ENCODE data around the gene S100A1. TPM values are rescaled to one million over a fixed set of nuclear protein-coding genes. Genes with fewer than 3 reads are reported as not detected.

The S100A1 gene
- total RNA-seq, 1 donor from 2014 or later: not detected

GRCh38 chr1:153608089-153608682 is 20.0 kb upstream of the S100A1 start:
- H3K36me3 Mint-ChIP-seq: no peaks in the 10 kb centered on the region
- no peaks in the 10 kb centered on the region for H3F3A ChIP-seq (ENCODE audit: low read depth)
- no peak overlapping the region for H3K9ac ChIP-seq
- H4K20me1 ChIP-seq (ENCODE audit: low read depth): no peaks in the 10 kb centered on the region
- no peak for DNase-seq (ENCODE audit: low spot score)
- no peaks in the 10 kb centered on the region for H3K9me3 Mint-ChIP-seq
- peaks cover 31% of the 10 kb centered on the region for H3K4me1 ChIP-seq
- H2AFZ ChIP-seq (replicated peaks): no peak overlapping the region
- H3K4me3 ChIP-seq: no peak overlapping the region
- H3K36me3 ChIP-seq: no peaks in the 10 kb centered on the region
- TF ChIP-seq, protein P1, sequence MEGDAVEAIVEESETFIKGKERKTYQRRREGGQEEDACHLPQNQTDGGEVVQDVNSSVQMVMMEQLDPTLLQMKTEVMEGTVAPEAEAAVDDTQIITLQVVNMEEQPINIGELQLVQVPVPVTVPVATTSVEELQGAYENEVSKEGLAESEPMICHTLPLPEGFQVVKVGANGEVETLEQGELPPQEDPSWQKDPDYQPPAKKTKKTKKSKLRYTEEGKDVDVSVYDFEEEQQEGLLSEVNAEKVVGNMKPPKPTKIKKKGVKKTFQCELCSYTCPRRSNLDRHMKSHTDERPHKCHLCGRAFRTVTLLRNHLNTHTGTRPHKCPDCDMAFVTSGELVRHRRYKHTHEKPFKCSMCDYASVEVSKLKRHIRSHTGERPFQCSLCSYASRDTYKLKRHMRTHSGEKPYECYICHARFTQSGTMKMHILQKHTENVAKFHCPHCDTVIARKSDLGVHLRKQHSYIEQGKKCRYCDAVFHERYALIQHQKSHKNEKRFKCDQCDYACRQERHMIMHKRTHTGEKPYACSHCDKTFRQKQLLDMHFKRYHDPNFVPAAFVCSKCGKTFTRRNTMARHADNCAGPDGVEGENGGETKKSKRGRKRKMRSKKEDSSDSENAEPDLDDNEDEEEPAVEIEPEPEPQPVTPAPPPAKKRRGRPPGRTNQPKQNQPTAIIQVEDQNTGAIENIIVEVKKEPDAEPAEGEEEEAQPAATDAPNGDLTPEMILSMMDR (IDR thresholded peaks at IDR 0.05): no peak
- TF ChIP-seq EZH2phosphoT487 (IDR thresholded peaks at IDR 0.05) (no peak), EZH2 (IDR thresholded peaks at IDR 0.05) (no peak)
- peaks cover 33% of the 10 kb centered on the region for H3K4me1 Mint-ChIP-seq
- H3K4me3 Mint-ChIP-seq: no peak overlapping the region
- H3K9me3 ChIP-seq (ENCODE audit: low read depth): no peaks in the 10 kb centered on the region
- no peak overlapping the region for H3K27ac ChIP-seq
- no peaks in the 10 kb centered on the region for H3K79me2 ChIP-seq (ENCODE audit: low read depth)
- H3K27ac Mint-ChIP-seq: peak overlapping the region; percentile 86
- peaks cover 13% of the 10 kb centered on the region for H3K27me3 Mint-ChIP-seq (ENCODE audit: insufficient read depth, low read depth)
- H3K27me3 ChIP-seq: no peaks in the 10 kb centered on the region
- H3K4me2 ChIP-seq: no peak overlapping the region

DNA sequence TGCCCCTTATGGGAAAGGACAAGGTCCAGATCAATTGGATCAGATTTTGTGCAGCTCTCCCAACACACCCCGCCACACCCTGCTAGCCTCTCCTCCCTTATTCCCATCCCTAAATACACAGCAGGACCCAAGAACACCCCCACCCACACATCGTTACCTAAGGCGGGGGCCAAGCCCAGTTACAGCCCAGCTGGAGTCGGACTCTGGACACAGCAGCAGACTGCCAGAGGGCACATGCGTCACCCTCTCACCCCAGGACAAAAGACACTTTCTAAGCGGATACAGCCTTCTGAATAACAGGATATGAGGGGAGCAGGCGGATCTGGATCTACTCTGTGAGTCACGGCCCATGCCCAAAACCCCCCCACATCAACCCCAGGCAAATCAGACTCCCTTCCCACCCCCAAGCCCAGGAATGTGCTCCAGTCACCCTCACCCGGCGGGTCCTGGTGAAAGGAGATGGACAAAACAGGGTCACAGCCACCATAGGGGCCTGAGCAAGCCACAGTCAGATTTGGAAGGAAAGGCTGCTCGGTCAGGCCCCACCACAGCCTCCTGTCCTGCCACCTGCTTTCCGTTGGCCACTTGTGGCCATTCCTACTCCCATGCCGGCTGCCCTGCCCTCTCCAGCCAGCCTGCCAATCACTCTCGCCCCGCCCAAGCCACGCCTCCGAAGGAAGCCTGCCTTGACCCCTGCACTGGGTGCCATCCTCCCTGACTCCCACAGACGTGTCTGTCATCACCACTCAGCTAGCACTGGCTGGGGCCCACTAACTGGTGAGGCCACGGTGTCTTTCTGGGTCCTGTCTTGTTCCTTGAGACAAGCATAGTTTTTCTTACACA is 19.3 kb upstream of the S100A1 start:
- peak overlapping the region; percentile 86 for H3K27ac Mint-ChIP-seq
- peaks cover 33% of the 10 kb centered on the region for H3K4me1 Mint-ChIP-seq
- H3K4me3 ChIP-seq: no peak overlapping the region
- H3K9me3 Mint-ChIP-seq: no peaks in the 10 kb centered on the region
- peak; percentile 77 for DNase-seq (ENCODE audit: low spot score)
- H2AFZ ChIP-seq (replicated peaks): peak overlapping the region; percentile 66
- H3K4me2 ChIP-seq: peak overlapping the region; percentile 21
- no peak overlapping the region for H3K9ac ChIP-seq
- H3K4me3 Mint-ChIP-seq: peak overlapping the region; percentile 58
- no peaks in the 10 kb centered on the region for H3K9me3 ChIP-seq (ENCODE audit: low read depth)
- H3K36me3 ChIP-seq: no peaks in the 10 kb centered on the region
- H3F3A ChIP-seq (ENCODE audit: low read depth): no peaks in the 10 kb centered on the region
- H3K27ac ChIP-seq: no peak overlapping the region
- H3K27me3 Mint-ChIP-seq (ENCODE audit: insufficient read depth, low read depth): peaks cover 14% of the 10 kb centered on the region
- TF ChIP-seq, protein P1 (IDR thresholded peaks at IDR 0.05): no peak
- TF ChIP-seq EZH2 (IDR thresholded peaks at IDR 0.05): no peak
- no peak for TF ChIP-seq EZH2phosphoT487 (IDR thresholded peaks at IDR 0.05)
- H3K4me1 ChIP-seq: peaks cover 31% of the 10 kb centered on the region
- no peaks in the 10 kb centered on the region for H3K79me2 ChIP-seq (ENCODE audit: low read depth)
- no peaks in the 10 kb centered on the region for H4K20me1 ChIP-seq (ENCODE audit: low read depth)
- H3K27me3 ChIP-seq: no peaks in the 10 kb centered on the region
- H3K36me3 Mint-ChIP-seq: no peaks in the 10 kb centered on the region

DNA sequence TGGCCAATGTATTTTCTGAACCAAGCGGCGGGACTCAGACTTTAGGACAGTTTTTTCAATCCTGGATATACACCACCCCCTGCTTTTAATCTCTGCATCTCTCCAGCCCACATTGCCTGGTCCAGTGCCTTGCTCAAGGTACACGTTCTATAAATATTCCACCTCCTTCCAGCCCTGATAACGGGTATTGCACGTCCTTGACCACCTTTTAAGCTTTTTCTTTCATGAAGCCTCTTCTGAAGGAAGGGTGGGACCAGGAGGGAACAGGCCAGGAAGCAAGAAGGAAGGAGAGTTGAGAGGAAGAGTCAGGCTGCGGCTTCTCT is 18.7 kb upstream of the S100A1 start:
- H3K4me1 ChIP-seq: peaks cover 31% of the 10 kb centered on the region
- no peaks in the 10 kb centered on the region for H3F3A ChIP-seq (ENCODE audit: low read depth)
- Mint-ChIP-seq H3K9me3 (no peaks in the 10 kb centered on the region), H3K4me3 (peak overlapping the region; percentile 58), H3K4me1 (peaks cover 33% of the 10 kb centered on the region), H3K27me3 (ENCODE audit: insufficient read depth, low read depth) (peaks cover 15% of the 10 kb centered on the region), H3K27ac (peak overlapping the region; percentile 86), H3K36me3 (no peaks in the 10 kb centered on the region)
- no peaks in the 10 kb centered on the region for H4K20me1 ChIP-seq (ENCODE audit: low read depth)
- no peak overlapping the region for H3K4me3 ChIP-seq
- no peaks in the 10 kb centered on the region for H3K9me3 ChIP-seq (ENCODE audit: low read depth)
- H3K27me3 ChIP-seq: no peaks in the 10 kb centered on the region
- TF ChIP-seq EZH2 (IDR thresholded peaks at IDR 0.05) (no peak), EZH2phosphoT487 (IDR thresholded peaks at IDR 0.05) (no peak)
- TF ChIP-seq, protein P1 (IDR thresholded peaks at IDR 0.05): no peak
- no peak overlapping the region for H3K4me2 ChIP-seq
- no peaks in the 10 kb centered on the region for H3K36me3 ChIP-seq
- H3K9ac ChIP-seq: no peak overlapping the region
- DNase-seq (ENCODE audit: low spot score): no peak
- H3K79me2 ChIP-seq (ENCODE audit: low read depth): no peaks in the 10 kb centered on the region
- no peak overlapping the region for H3K27ac ChIP-seq
- no peak overlapping the region for H2AFZ ChIP-seq (replicated peaks)
